Prostate gland (tissue), 2 donors: ENCODE data around the gene KIAA1671. TPM values are rescaled to one million over a fixed set of nuclear protein-coding genes. Genes with fewer than 3 reads are reported as not detected.

Experiments used
- DNase-seq: peaks from one replicate; pipeline ENCODE4 v3.0.0-alpha.2; 2019; ENCODE audit warnings: low spot score
- H3K27ac ChIP-seq, 2 donors: fragments of 200-600 bp; sonication (generic); 2 replicates each; pipeline ENCODE4 v1.5.1; 2017 to 2019
- H3K27me3 ChIP-seq: fragments of 200-600 bp; sonication (generic); replicated peaks from 2 replicates; pipeline ENCODE4 v1.5.1; 2019; ENCODE audit not compliant: insufficient read depth
- H3K36me3 ChIP-seq, 2 donors: fragments of 200-600 bp; sonication (generic); 1 replicate in 1 of 2; 2 replicates in 1 of 2; pipeline versions ENCODE4 v1.5.1 to v1.8.1; 2017 to 2019
- H3K4me1 ChIP-seq: fragments of 200-600 bp; sonication (generic); replicated peaks from 2 replicates; pipeline ENCODE4 v1.5.1; 2019
- H3K4me3 ChIP-seq, 2 donors: fragments of 200-600 bp; sonication (generic); 2 replicates each; pipeline ENCODE4 v1.5.1; 2017 to 2019
- H3K9me3 ChIP-seq: fragments of 200-600 bp; sonication (generic); 2 replicates; pipeline ENCODE4 v1.5.1; 2017
- POLR2A ChIP-seq: fragments of 450-650 bp; IDR thresholded peaks from one replicate; pipeline ENCODE4 v1.6.1; 2016; ENCODE audit warnings: antibody characterized with exemption, mild to moderate bottlenecking
- POLR2AphosphoS5 ChIP-seq: sonication (generic); formaldehyde crosslinking; IDR thresholded peaks from one replicate; pipeline ENCODE4 v1.6.1; 2017; ENCODE audit warnings: antibody characterized with exemption
- WGBS: methylation state at CpG from one replicate; pipeline ENCODE4 v1.1.5; 2018; 5-methylcytosine and 5-hydroxymethylcytosine counted together
- intact Hi-C: fragments of 100-400 bp; cut with DNase I; formaldehyde crosslinking; loops from one replicate; pipeline ENCODE4 v1.14.2; 2022
- total RNA-seq, 2 donors: library from RNA; depleted of rRNA; stranded (reverse); fragments of >200 nt; gene quantifications; one replicate each; pipeline ENCODE4 v1.1.0, GENCODE V29; 2016
- TF ChIP-seq, protein P1 (sequence below), 4 experiments: fragments of 200-600 bp in 2 of 4; fragments of 450-650 bp in 2 of 4; sonication (generic) in 2 of 4; IDR thresholded peaks; 1 replicate in 3 of 4; 2 replicates in 1 of 4; pipeline ENCODE4 v1.5.1; 2016 to 2019; ENCODE audit warnings: antibody characterized with exemption in 4 of 4, mild to moderate bottlenecking in 2 of 4, moderate library complexity in 2 of 4

Gene KIAA1671
- total RNA-seq, 2 donors from 2014 or later = 44.8 to 53.1 TPM

DNA sequence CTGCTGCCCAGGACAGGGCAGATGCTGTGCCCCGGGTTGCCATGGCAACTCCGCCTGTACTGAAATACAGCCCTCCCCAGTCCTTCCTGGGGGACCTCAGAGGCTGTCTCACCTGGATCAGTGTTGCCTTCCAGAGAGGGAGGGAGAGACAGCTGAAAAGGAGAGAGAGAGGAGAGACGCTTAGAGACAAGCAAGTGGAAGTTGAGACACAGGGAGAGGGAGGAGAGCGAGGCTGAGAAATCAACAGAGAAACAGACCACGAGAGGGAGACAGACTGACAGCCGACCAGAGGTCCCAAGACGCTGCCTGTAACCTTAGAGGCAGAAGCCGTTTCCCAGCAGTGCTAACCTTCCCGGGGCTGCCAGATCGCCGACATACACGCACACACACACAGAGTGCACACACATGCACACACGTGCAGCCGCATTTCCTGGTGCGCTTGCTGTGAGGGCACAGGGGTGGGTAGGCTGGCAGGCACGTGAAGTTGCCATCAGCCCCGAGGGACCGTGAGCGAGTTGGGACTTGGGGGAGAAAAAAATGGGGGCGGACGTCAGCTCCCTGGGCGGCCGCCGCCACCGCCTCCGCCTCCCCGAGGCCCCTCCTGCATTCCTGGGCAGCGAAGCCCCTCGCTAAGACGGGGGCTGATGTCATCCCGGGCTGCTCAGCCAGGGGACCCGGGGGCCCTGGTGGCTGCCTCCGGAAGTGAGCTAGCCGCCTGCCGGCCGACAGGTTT is 158.5 kb downstream of the KIAA1671 start:
- TF ChIP-seq, protein P1, sequence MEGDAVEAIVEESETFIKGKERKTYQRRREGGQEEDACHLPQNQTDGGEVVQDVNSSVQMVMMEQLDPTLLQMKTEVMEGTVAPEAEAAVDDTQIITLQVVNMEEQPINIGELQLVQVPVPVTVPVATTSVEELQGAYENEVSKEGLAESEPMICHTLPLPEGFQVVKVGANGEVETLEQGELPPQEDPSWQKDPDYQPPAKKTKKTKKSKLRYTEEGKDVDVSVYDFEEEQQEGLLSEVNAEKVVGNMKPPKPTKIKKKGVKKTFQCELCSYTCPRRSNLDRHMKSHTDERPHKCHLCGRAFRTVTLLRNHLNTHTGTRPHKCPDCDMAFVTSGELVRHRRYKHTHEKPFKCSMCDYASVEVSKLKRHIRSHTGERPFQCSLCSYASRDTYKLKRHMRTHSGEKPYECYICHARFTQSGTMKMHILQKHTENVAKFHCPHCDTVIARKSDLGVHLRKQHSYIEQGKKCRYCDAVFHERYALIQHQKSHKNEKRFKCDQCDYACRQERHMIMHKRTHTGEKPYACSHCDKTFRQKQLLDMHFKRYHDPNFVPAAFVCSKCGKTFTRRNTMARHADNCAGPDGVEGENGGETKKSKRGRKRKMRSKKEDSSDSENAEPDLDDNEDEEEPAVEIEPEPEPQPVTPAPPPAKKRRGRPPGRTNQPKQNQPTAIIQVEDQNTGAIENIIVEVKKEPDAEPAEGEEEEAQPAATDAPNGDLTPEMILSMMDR (IDR thresholded peaks at IDR 0.05) = peak; percentile 27 to 66 (median 59)
- TF ChIP-seq POLR2AphosphoS5 (peak; percentile 57), POLR2A (no peak)
- no peaks in the 10 kb centered on the region for H3K27me3 ChIP-seq
- under 1% methylated on average over 36 of the region's 36 CpGs for WGBS
- H3K9me3 ChIP-seq = no peaks in the 10 kb centered on the region
- intact Hi-C loops = no loop called here
- H3K4me3 ChIP-seq = peak overlapping the region; percentile 45 to 50
- H3K27ac ChIP-seq = peak overlapping the region; percentile 81 to 82
- H3K4me1 ChIP-seq = peaks cover 3% of the 10 kb centered on the region
- H3K36me3 ChIP-seq = no peaks in the 10 kb centered on the region
- peak; percentile 88 for DNase-seq

DNA sequence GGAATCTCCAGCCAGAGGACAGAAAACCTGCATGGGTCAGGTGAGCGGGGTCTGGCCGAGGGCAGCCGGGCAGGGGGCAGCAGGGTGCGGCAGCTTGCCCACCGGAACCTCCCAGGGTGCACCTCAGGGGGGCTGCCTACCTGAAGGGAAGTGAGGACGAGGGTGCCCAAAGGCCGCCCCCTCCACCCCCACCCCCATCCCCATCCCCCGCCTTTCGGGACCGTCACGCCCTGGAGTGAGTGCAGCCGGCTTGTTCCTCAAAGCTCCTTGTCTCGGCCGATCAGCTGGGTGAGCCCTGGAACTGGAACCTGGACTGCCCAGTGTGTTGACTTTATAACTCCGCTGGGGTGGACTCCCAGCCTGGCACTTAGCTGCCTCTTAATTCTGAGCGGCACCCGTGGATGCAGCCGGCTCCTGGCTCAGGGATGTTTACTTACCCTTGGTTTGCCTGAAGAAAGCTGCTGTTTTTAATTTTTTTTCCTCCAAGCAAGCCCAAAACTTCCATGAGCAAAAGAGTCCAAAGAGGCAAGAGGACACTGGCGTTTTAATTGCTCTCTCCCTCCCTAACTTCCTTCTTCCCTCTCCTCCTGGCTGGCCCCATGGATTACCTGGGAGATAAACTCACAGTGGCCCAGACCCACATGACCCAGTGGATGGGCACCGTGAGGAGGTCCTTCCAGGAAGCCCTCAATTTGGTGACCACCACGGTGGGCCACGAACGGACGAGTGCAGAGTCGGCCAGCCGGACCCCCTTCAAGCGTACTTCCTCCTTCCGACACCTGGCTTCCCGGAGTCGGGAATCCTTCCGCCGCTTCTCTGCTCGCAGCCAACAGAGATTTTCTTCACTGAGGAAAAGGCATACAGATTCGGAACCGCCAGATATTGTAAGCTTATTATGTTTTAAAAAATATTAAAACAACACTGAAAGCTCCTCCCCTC is 159.3 kb downstream of the KIAA1671 start:
- no peaks in the 10 kb centered on the region for H3K9me3 ChIP-seq
- peak; percentile 86 for DNase-seq
- TF ChIP-seq POLR2AphosphoS5 = no peak
- H3K4me3 ChIP-seq = peak overlapping the region; percentile 45 to 50
- H3K36me3 ChIP-seq = no peaks in the 10 kb centered on the region
- H3K4me1 ChIP-seq = peaks cover 3% of the 10 kb centered on the region
- H3K27ac ChIP-seq = peak overlapping the region; percentile 81 to 82
- intact Hi-C loops = no loop called here
- WGBS = 23% methylated on average over 32 of the region's 35 CpGs
- no peaks in the 10 kb centered on the region for H3K27me3 ChIP-seq

DNA sequence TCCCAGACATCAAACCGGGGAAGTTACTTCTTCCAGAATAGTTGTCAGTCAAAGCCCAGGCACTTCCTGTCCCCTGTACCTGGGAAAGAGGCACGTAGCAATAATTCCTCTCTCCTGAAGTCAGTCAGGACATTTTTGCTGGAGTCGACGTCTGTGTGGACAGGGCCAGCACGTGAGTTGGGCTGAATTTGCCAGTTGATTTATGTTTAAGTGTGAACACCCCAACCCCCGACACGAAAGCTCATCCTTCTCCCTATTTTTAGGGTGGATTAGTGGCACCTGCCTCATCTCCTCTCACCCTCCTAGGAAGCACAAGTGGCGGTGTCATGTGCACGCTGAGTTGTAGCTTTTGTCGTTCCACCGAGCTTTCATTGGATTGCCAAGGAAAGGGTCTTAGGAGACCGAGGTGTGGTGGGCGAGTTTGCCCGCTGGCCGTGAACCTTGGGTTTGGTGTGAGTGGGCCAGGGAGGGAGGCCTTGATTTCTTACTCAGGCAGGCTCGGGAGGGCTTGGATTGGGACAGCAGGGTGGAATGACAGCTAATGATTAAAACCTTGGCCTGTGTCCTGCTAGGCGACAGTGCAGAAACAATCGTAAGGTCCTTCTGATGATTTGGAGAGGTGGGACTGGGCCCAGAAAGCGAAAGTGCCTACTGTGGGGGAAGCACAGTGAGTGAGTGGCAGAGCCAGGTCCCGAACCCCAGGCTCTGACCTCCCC is 160.2 kb downstream of the KIAA1671 start:
- intact Hi-C loops = no loop called here
- 54% methylated on average over 20 of the region's 20 CpGs for WGBS
- DNase-seq = no peak
- no peaks in the 10 kb centered on the region for H3K9me3 ChIP-seq
- TF ChIP-seq, protein P1 (IDR thresholded peaks at IDR 0.05) = no peak
- no peak for TF ChIP-seq POLR2AphosphoS5
- TF ChIP-seq POLR2A = no peak
- peak overlapping the region; percentile 45 to 50 for H3K4me3 ChIP-seq
- no peaks in the 10 kb centered on the region for H3K27me3 ChIP-seq
- no peaks in the 10 kb centered on the region for H3K36me3 ChIP-seq
- peak overlapping the region; percentile 81 to 82 for H3K27ac ChIP-seq
- peaks cover 3% of the 10 kb centered on the region for H3K4me1 ChIP-seq

DNA sequence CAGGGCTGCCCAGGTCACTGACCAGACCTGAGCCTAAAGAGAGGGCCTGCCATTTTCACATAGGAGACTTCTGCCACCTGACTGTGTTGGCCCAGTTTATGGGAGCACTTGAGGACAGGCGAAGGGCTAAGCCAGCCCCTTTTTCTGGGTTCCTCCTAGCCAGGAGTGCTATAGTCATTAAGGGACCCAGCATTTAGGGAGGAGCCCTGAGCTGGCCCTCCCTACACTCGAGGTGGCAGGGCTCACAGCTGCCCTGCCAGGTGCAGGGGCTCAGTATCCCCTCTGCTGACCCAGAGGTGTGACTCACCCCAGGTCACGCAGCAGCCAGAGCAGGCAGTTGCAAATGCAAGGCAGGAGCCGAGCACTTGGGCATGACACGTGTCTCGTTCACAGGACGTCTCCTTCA is 160.8 kb downstream of the KIAA1671 start:
- no peaks in the 10 kb centered on the region for H3K36me3 ChIP-seq
- H3K4me1 ChIP-seq = peaks cover 3% of the 10 kb centered on the region
- peak overlapping the region; percentile 81 to 82 for H3K27ac ChIP-seq
- 36% methylated on average over 7 of the region's 7 CpGs for WGBS
- intact Hi-C loops = no loop called here
- TF ChIP-seq POLR2A (no peak), POLR2AphosphoS5 (no peak)
- TF ChIP-seq, protein P1 (IDR thresholded peaks at IDR 0.05) = no peak
- H3K4me3 ChIP-seq = peak overlapping the region in 1 of 2 donors; percentile 50
- no peaks in the 10 kb centered on the region for H3K27me3 ChIP-seq
- H3K9me3 ChIP-seq = no peaks in the 10 kb centered on the region
- DNase-seq = no peak
